Coronary artery (tissue), 2 donors: ENCODE results near the gene SYK.

ENCODE experiments used
- DNase-seq: peaks from one replicate; pipeline ENCODE4 v3.0.0-alpha.2; 2017; ENCODE audit warnings: low spot score
- H3K27ac ChIP-seq, 2 donors: fragments of 200-600 bp; sonication (generic); one replicate each; pipeline ENCODE4 v1.5.1; 2016 to 2019
- H3K4me3 ChIP-seq: fragments of 200-600 bp; sonication (generic); 2 replicates; pipeline ENCODE4 v1.5.1; 2016; ENCODE audit warnings: mild to moderate bottlenecking, moderate library complexity
- CTCF ChIP-seq: fragments of 200-600 bp; sonication (generic); IDR thresholded peaks from one replicate; pipeline ENCODE4 v1.5.1; 2019; ENCODE audit warnings: antibody characterized with exemption

The SYK gene

GRCh38 chr9:90874194-90874593 lies 72.6 kb downstream of the SYK start:
- H3K27ac ChIP-seq: no peak overlapping the region
- no peak overlapping the region for H3K4me3 ChIP-seq
- DNase-seq: no peak
- no peak for TF ChIP-seq CTCF

GRCh38 chr9:90878562-90878961 lies 76.9 kb downstream of the SYK start:
- H3K27ac ChIP-seq: no peak overlapping the region
- no peak for DNase-seq
- H3K4me3 ChIP-seq: no peak overlapping the region
- TF ChIP-seq CTCF: no peak

- TF ChIP-seq CTCF: no peak
- no peak overlapping the region for H3K4me3 ChIP-seq
- DNase-seq: no peak
- no peak overlapping the region for H3K27ac ChIP-seq
Observed at GRCh38 chr9:90880066-90880465, 78.4 kb downstream of the SYK start.

GRCh38 chr9:90880669-90881068 lies 79.0 kb downstream of the SYK start:
- Histone ChIP-seq H3K4me3 (no peak overlapping the region), H3K27ac (no peak overlapping the region)
- no peak for TF ChIP-seq CTCF
- no peak for DNase-seq

GRCh38 chr9:90881648-90882047 lies 80.0 kb downstream of the SYK start:
- Histone ChIP-seq H3K27ac (no peak overlapping the region), H3K4me3 (no peak overlapping the region)
- no peak for TF ChIP-seq CTCF
- DNase-seq: no peak

DNA sequence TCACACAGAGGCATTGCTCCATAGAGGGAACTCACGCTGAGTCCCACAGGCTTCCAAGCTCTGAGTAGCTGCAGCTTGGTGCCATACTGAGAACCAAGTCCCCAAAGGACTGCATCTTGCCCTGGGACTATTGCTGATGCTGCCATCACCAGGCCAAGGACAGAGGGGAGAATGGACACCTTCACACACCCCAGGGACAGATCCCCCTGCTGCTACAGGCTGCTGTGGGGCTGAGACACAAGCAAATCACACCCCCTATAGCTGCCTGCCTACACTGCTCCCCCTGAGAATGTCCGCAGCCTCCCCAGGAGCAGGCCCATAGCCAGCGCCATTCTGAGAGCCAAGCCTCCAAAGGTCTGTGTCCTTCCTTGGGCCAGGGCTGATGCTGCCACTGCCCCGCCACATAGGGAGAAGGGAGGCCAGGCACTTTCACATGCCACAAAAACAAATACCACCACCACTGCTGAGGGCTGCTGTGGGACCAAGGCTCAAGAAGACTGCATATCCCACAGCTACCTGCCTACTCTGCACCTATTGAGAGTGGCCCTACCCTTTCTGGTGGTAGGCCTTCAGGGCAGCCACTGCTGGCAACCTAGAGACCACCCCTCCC lies 81.5 kb downstream of the SYK start:
- no peak overlapping the region for H3K4me3 ChIP-seq
- no peak for TF ChIP-seq CTCF
- no peak overlapping the region for H3K27ac ChIP-seq
- DNase-seq: no peak

DNA sequence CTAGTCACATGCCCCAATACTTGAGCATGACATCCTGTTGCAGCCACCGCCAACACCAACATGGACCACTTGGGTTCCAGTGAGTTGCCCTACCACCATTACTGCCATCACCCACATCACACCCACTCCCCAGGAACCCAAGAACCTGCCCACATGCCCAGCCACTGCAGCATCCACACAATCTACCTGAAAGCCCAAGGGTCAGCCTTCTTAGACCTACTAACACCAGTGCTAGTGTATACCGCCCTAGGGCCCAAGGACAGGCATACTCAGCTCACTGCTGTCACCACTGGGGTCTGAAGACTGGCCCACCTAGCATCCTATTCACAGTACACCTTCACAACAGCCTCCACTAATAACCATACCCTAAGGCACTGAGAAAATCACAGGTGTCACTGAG lies 82.0 kb downstream of the SYK start:
- no peak for TF ChIP-seq CTCF
- Histone ChIP-seq H3K4me3 (no peak overlapping the region), H3K27ac (no peak overlapping the region)
- no peak for DNase-seq
